Tibial nerve (tissue), 4 donors: Measurements from ENCODE around the gene FAM180B. TPM values are rescaled to one million over a fixed set of nuclear protein-coding genes. Genes with fewer than 3 reads are reported as not detected.
A peak's percentile ranks its signal among the peaks of the same experiment; 100 is the strongest.

Experiments used
- DNase-seq, 2 donors: peaks; one replicate each; pipeline ENCODE4 v3.0.0-alpha.2; 2019; ENCODE audit warnings: low spot score in 2 of 2
- H3K27ac ChIP-seq, 4 donors: fragments of 200-600 bp; sonication (generic) in 3 of 4; one replicate each; pipeline ENCODE4 v1.5.1; 2017 to 2019; ENCODE audit warnings: mild to moderate bottlenecking in 1 of 4
- H3K27me3 ChIP-seq, 2 donors: fragments of 200-600 bp; sonication (generic) in 1 of 2; one replicate each; pipeline versions ENCODE4 v1.5.1 to v1.6.0; 2017 to 2019
- H3K36me3 ChIP-seq, 3 donors: fragments of 200-600 bp; sonication (generic); one replicate each; pipeline ENCODE4 v1.5.1; 2018 to 2019
- H3K4me1 ChIP-seq, 4 donors: fragments of 200-600 bp; sonication (generic) in 3 of 4; one replicate each; pipeline ENCODE4 v1.5.1; 2017 to 2019
- H3K4me3 ChIP-seq, 4 donors: fragments of 200-600 bp; sonication (generic) in 3 of 4; one replicate each; pipeline ENCODE4 v1.5.1; 2017 to 2019; ENCODE audit warnings: mild to moderate bottlenecking in 1 of 4, moderate library complexity in 1 of 4
- H3K9me3 ChIP-seq, 4 donors: fragments of 200-600 bp; sonication (generic) in 3 of 4; one replicate each; pipeline ENCODE4 v1.5.1; 2017 to 2019
- EP300 ChIP-seq, 2 donors: sonication (generic); formaldehyde crosslinking; IDR thresholded peaks; one replicate each; pipeline ENCODE4 v1.6.1; 2017; ENCODE audit warnings: antibody characterized with exemption in 2 of 2, mild to moderate bottlenecking in 1 of 2
- POLR2A ChIP-seq, 2 donors: fragments of 450-650 bp; IDR thresholded peaks; one replicate each; pipeline ENCODE4 v1.6.1; 2017; ENCODE audit warnings: antibody characterized with exemption in 2 of 2, mild to moderate bottlenecking in 2 of 2, moderate library complexity in 2 of 2
- WGBS, 2 donors: methylation state at CpG; one replicate each; pipeline ENCODE4 v1.1.5; 2018; 5-methylcytosine and 5-hydroxymethylcytosine counted together
- total RNA-seq, 4 donors: library from RNA; depleted of rRNA; stranded (reverse); fragments of >200 nt; gene quantifications; one replicate each; pipeline ENCODE4 v1.1.0, GENCODE V29; 2016
- TF ChIP-seq, protein P1 (sequence below), 5 experiments: fragments of 200-600 bp in 3 of 5; fragments of 450-650 bp in 2 of 5; sonication (generic) in 3 of 5; IDR thresholded peaks; one replicate each; pipeline ENCODE4 v1.5.1; 2016 to 2019; ENCODE audit warnings: antibody characterized with exemption in 5 of 5, mild to moderate bottlenecking in 3 of 5, moderate library complexity in 2 of 5

The FAM180B gene
- total RNA-seq, 4 donors from 2014 or later = 3.3 to 22.7 (median 4.1) TPM

DNA sequence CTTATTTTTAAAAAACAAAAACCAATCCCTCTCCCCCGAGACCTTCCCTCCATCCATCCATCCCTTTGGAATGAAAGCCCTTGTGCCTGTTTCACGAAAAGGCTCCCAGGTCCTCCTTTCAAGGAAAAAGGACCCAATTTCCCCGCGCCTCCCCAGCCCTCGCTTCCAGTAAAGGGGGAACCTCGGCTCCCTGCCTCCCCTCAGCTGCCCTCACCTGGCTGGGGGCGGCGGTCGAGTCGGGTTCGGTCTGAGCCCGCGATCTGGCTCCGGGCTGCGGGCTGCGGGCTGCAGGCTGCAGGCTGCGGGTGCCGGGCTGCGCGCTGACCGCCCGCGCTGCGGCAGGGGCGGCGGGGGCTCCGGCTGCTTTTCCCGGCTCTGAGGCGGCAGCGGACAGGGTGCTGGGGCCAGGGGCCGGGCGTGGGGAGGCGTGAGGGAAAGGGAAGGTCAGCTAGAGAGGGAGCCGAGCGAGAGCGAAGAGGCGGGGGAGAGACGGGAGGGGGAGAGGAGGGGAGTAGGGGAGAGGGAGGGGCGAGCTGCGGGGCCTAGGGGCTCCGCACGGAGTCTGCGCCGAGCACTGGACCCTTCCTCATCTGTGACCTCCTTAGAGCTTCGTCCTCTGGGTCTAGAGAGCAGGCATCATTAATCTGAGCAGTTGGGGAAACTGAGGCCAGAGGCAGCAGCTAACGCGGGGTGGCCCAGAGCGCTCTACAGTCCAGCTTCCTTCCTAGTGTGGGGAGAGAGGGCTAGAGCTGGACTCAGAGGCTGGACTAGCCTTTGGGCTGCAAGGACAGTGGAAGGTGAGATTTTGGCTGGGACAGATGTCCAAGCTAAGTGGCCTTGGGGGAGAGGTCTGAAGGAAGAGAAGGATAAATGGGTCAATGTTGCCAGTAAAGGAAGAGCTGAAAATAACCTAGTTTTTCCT lies 7.7 kb downstream of the FAM180B start, which contains the start of gene C1QTNF4:
Gene C1QTNF4 (minus strand): TSS at position 478 of the 922 bp plus-strand sequence. CDS start 3,601 bp downstream, outside the sequence.
- no peaks in the 10 kb centered on the region for H3K9me3 ChIP-seq
- H3K36me3 ChIP-seq = no peaks in the 10 kb centered on the region
- no peak for DNase-seq
- peaks cover 0 to 32% (median 5%) of the 10 kb centered on the region in 4 donors for H3K4me1 ChIP-seq
- TF ChIP-seq, protein P1, sequence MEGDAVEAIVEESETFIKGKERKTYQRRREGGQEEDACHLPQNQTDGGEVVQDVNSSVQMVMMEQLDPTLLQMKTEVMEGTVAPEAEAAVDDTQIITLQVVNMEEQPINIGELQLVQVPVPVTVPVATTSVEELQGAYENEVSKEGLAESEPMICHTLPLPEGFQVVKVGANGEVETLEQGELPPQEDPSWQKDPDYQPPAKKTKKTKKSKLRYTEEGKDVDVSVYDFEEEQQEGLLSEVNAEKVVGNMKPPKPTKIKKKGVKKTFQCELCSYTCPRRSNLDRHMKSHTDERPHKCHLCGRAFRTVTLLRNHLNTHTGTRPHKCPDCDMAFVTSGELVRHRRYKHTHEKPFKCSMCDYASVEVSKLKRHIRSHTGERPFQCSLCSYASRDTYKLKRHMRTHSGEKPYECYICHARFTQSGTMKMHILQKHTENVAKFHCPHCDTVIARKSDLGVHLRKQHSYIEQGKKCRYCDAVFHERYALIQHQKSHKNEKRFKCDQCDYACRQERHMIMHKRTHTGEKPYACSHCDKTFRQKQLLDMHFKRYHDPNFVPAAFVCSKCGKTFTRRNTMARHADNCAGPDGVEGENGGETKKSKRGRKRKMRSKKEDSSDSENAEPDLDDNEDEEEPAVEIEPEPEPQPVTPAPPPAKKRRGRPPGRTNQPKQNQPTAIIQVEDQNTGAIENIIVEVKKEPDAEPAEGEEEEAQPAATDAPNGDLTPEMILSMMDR (IDR thresholded peaks at IDR 0.05) = no peak
- TF ChIP-seq POLR2A (IDR thresholded peaks at IDR 0.05) (no peak), EP300 (IDR thresholded peaks at IDR 0.05) (no peak)
- WGBS, 2 donors = 6% methylated on average over 20 to 39 of the region's 48 CpGs
- H3K27ac ChIP-seq = no peak within 1 kb of the TSS
- H3K27me3 ChIP-seq = peaks cover 0 to 33% of the 10 kb centered on the region in 2 donors
- peak within 1 kb of the TSS in 3 of 4 donors; percentile 1 to 42 (median 1) for H3K4me3 ChIP-seq

DNA sequence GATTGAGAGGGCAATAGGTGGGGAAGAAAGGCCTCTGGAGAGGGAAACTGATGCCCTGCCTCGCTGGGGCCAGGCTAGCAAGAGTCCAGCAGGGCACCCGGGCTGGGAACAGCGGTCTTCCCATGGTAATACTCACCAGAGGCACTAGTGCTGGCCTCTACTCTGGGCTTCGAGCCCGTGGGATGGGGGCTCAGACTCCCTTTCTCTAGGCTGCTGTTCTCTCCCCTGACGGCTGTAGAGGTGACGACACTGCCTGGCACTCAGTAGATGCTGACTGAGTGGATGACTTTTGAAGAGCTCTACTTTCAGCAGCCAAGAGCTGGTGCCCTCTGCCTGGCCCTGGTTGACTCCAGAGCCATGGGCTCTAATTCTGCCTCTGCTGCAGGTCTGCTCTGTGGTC lies 8.6 kb downstream of the FAM180B start:
- WGBS, 2 donors = 55 to 73% methylated on average over 7 of the region's 7 CpGs

DNA sequence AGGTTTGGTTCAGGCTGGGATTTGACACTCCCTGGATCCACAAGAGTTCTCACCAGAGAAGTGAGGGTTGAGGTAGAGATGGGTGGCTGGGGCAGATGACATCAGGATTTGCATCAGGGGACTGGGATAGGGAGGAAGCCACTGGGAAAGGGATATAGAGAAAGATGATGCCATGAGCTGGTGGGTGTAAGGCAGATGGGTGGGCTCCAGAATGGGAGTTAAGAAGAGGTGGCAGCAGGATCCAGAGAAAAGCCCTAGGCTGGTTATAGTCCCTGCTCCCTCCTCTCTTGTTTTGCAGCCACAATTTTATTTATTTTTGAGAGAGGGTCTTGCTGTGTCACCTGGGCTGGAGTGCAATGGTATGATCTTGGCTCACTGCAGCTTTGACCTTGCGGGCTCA lies 9.5 kb downstream of the FAM180B start:
- Histone ChIP-seq H3K4me1 (peaks cover 0 to 24% (median 5%) of the 10 kb centered on the region in 4 donors), H3K36me3 (no peaks in the 10 kb centered on the region), H3K9me3 (no peaks in the 10 kb centered on the region), H3K27ac (no peak overlapping the region), H3K27me3 (peaks cover 0 to 33% of the 10 kb centered on the region in 2 donors), H3K4me3 (no peak overlapping the region)
- 100% methylated on average over 1 of the region's 1 CpG for WGBS, 2 donors
- no peak for DNase-seq
- TF ChIP-seq EP300 (IDR thresholded peaks at IDR 0.05) (no peak), POLR2A (IDR thresholded peaks at IDR 0.05) (no peak)
- TF ChIP-seq, protein P1 (IDR thresholded peaks at IDR 0.05) = no peak

More for the DNA sequence above, 8.6 kb downstream of the FAM180B start:
- H3K36me3 ChIP-seq = no peaks in the 10 kb centered on the region
- H3K4me3 ChIP-seq = no peak overlapping the region
- H3K27ac ChIP-seq = no peak overlapping the region
- H3K4me1 ChIP-seq = peaks cover 0 to 27% (median 5%) of the 10 kb centered on the region in 4 donors
- no peaks in the 10 kb centered on the region for H3K9me3 ChIP-seq
- DNase-seq = no peak
- H3K27me3 ChIP-seq = peaks cover 0 to 33% of the 10 kb centered on the region in 2 donors
- TF ChIP-seq POLR2A (IDR thresholded peaks at IDR 0.05) = no peak
- TF ChIP-seq EP300 (IDR thresholded peaks at IDR 0.05) = no peak
- TF ChIP-seq, protein P1 (IDR thresholded peaks at IDR 0.05) = no peak

DNA sequence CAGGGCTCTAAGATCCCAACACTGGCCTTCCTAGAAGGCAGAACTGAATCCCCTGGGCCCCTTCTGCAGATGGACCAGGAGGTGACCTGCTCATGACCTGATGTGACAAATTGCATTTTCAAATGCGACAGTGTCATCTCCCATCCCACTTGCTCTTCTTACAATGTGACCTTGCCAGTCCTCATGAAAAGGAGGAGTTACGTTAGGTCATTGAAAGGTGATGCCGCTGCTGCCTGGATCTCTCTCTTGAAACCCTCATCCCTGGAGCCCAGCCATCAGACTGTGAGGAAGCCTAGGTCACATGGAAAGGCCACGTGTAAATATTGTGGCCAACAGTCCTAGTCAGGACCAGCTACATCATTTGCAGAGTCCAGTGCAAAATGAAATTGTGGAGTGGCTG lies 13.4 kb downstream of the FAM180B start:
- no peaks in the 10 kb centered on the region for H3K9me3 ChIP-seq
- TF ChIP-seq POLR2A (IDR thresholded peaks at IDR 0.05) = no peak
- TF ChIP-seq EP300 (IDR thresholded peaks at IDR 0.05) = no peak
- TF ChIP-seq, protein P1 (IDR thresholded peaks at IDR 0.05) = no peak
- no peaks in the 10 kb centered on the region for H3K4me1 ChIP-seq
- no peak overlapping the region for H3K27ac ChIP-seq
- no peak overlapping the region for H3K4me3 ChIP-seq
- H3K27me3 ChIP-seq = peaks cover 0 to 8% of the 10 kb centered on the region in 2 donors
- DNase-seq = no peak
- WGBS, 2 donors = 57 to 66% methylated on average over 4 of the region's 4 CpGs
- no peaks in the 10 kb centered on the region for H3K36me3 ChIP-seq

DNA sequence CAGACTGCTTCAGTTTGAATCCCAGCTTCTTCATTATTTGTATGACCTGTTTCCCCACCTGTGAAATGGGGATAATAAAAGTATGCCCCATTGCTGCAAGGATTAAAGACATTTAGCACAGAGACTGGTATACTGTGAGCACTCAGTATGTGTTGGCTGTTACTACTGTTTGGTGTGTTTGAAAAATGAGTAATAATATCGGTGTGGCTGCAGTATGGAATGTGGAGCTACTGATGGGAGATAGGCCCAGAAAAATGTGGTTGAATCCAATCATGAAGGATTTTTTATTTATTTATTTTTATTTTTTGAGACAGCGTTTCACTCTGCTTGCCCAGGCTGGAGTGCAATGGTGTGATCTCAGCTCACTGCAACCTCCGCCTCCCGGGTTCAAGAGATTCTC lies 16.8 kb downstream of the FAM180B start:
- no peaks in the 10 kb centered on the region for H3K27me3 ChIP-seq
- TF ChIP-seq, protein P1 (IDR thresholded peaks at IDR 0.05) = no peak
- H3K27ac ChIP-seq = no peak overlapping the region
- DNase-seq = no peak
- no peak overlapping the region for H3K4me3 ChIP-seq
- peaks cover 0 to 17% (median 4%) of the 10 kb centered on the region in 4 donors for H3K4me1 ChIP-seq
- H3K9me3 ChIP-seq = no peaks in the 10 kb centered on the region
- H3K36me3 ChIP-seq = no peaks in the 10 kb centered on the region
- 84 to 85% methylated on average over 4 of the region's 4 CpGs for WGBS, 2 donors
